Trophoblast cell (in vitro differentiated cells and primary cell): ENCODE measurements around the gene AACS.

Source experiments
- DNase-seq, 2 donors: peaks; one replicate each; pipeline ENCODE4 v3.0.0-alpha.2; 2016
- H2AFZ ChIP-seq: 2 replicates; pipeline ENCODE4 v1.6.1; 2013; ENCODE audit warnings: low read length, moderate library complexity, mild to moderate bottlenecking; ENCODE audit not compliant: insufficient read depth, poor library complexity
- H2AK5ac ChIP-seq: 2 replicates; pipeline ENCODE4 v1.6.1; 2013; ENCODE audit warnings: mild to moderate bottlenecking, low read length
- H2BK120ac ChIP-seq: 2 replicates; pipeline ENCODE4 v1.6.1; 2013; ENCODE audit warnings: low read length, mild to moderate bottlenecking, moderate library complexity; ENCODE audit not compliant: insufficient read depth, poor library complexity
- H2BK12ac ChIP-seq: 2 replicates; pipeline ENCODE4 v1.6.1; 2013; ENCODE audit warnings: mild to moderate bottlenecking, low read length, moderate library complexity
- H2BK5ac ChIP-seq: 2 replicates; pipeline ENCODE4 v1.6.1; 2013; ENCODE audit warnings: low read length, low read depth, moderate library complexity, mild to moderate bottlenecking; ENCODE audit not compliant: poor library complexity
- H3K14ac ChIP-seq: 2 replicates; pipeline ENCODE4 v1.6.1; 2013; ENCODE audit warnings: mild to moderate bottlenecking, low read length
- H3K18ac ChIP-seq: 2 replicates; pipeline ENCODE4 v1.6.1; 2013; ENCODE audit warnings: mild to moderate bottlenecking, low read length
- H3K23ac ChIP-seq: 2 replicates; pipeline ENCODE4 v1.6.1; 2013; ENCODE audit warnings: low read length
- H3K27ac ChIP-seq: 2 replicates; pipeline ENCODE4 v1.5.1; 2013; ENCODE audit warnings: low read depth, mild to moderate bottlenecking, inconsistent platforms, low read length, moderate library complexity
- H3K27me3 ChIP-seq: 2 replicates; pipeline ENCODE4 v1.6.1; 2013; ENCODE audit warnings: inconsistent platforms, mild to moderate bottlenecking, low read length, moderate library complexity; ENCODE audit not compliant: insufficient read depth
- H3K36me3 ChIP-seq, 2 experiments: 1 replicate in 1 of 2; 2 replicates in 1 of 2; pipeline ENCODE4 v1.6.1; 2013; ENCODE audit warnings: low read length in 2 of 2, mild to moderate bottlenecking in 2 of 2, moderate library complexity in 1 of 2; ENCODE audit not compliant: insufficient read depth in 2 of 2, control insufficient read depth in 1 of 2
- H3K4ac ChIP-seq: 2 replicates; pipeline ENCODE4 v1.6.1; 2013; ENCODE audit warnings: low read depth, mild to moderate bottlenecking, low read length, moderate library complexity
- H3K4me1 ChIP-seq, 2 experiments: 1 replicate in 1 of 2; 2 replicates in 1 of 2; pipeline ENCODE4 v1.6.1; 2013; ENCODE audit warnings: low read length in 2 of 2, mild to moderate bottlenecking in 2 of 2, moderate library complexity in 1 of 2; ENCODE audit not compliant: insufficient read depth in 2 of 2, control insufficient read depth in 1 of 2
- H3K4me2 ChIP-seq: 2 replicates; pipeline ENCODE4 v1.6.1; 2013; ENCODE audit warnings: inconsistent platforms, mild to moderate bottlenecking, low read length, moderate library complexity
- H3K4me3 ChIP-seq: 2 replicates; pipeline ENCODE4 v1.5.1; 2013; ENCODE audit warnings: mild to moderate bottlenecking, low read depth, low read length, inconsistent platforms
- H3K79me1 ChIP-seq: one replicate; pipeline ENCODE4 v1.6.1; 2013; ENCODE audit warnings: low read length
- H3K79me2 ChIP-seq: 2 replicates; pipeline ENCODE4 v1.6.1; 2013; ENCODE audit warnings: low read length, mild to moderate bottlenecking; ENCODE audit not compliant: control insufficient read depth, insufficient read depth, poor library complexity
- H3K9ac ChIP-seq: 2 replicates; pipeline ENCODE4 v1.6.1; 2013; ENCODE audit warnings: mild to moderate bottlenecking, low read length
- H3K9me3 ChIP-seq: 2 replicates; pipeline ENCODE4 v1.6.1; 2013; ENCODE audit warnings: low read depth, mild to moderate bottlenecking, control low read depth, inconsistent platforms, low read length; ENCODE audit not compliant: insufficient read depth
- H4K12ac ChIP-seq: 2 replicates; pipeline ENCODE4 v1.6.1; 2013; ENCODE audit warnings: low read depth, mild to moderate bottlenecking, low read length, moderate library complexity
- H4K8ac ChIP-seq: 2 replicates; pipeline ENCODE4 v1.6.1; 2013; ENCODE audit warnings: low read depth, mild to moderate bottlenecking, low read length, moderate library complexity
- H4K91ac ChIP-seq: one replicate; pipeline ENCODE4 v1.6.1; 2013; ENCODE audit warnings: low read depth, mild to moderate bottlenecking, low read length, moderate library complexity
- WGBS: extraction: QIAGEN DNeasy Blood & Tissue Kit; methylation state at CpG from one replicate; pipeline ENCODE4 v1.1.7; 2013; ENCODE audit warnings: missing lambda C conversion rate; ENCODE audit not compliant: insufficient read length, insufficient coverage; ENCODE audit errors: extremely low coverage; 5-methylcytosine and 5-hydroxymethylcytosine counted together

The AACS gene

GRCh38 chr12:125181107-125181506 is 115.9 kb downstream of the AACS start:
- Histone ChIP-seq H3K79me1 (no peaks in the 10 kb centered on the region), H2AK5ac (no peak overlapping the region), H3K9ac (no peak overlapping the region), H2BK120ac (no peak overlapping the region), H3K4me1 (peaks cover 7 to 10% of the 10 kb centered on the region in 2 experiments), H4K8ac (no peak overlapping the region), H3K23ac (no peak overlapping the region), H3K4me3 (no peak overlapping the region), H3K4ac (no peak overlapping the region), H3K4me2 (no peak overlapping the region), H3K27me3 (peaks cover 20% of the 10 kb centered on the region), H3K79me2 (no peaks in the 10 kb centered on the region), H3K27ac (no peak overlapping the region), H3K36me3 (no peaks in the 10 kb centered on the region), H3K9me3 (no peaks in the 10 kb centered on the region), H3K14ac (no peak overlapping the region), H2BK12ac (no peak overlapping the region), H4K12ac (no peak overlapping the region), H4K91ac (no peak overlapping the region), H2AFZ (no peak overlapping the region), H2BK5ac (no peak overlapping the region), H3K18ac (no peak overlapping the region)
- no peak for DNase-seq
- WGBS, result no CpG with 5 or more reads among the region's 1 CpG

GRCh38 chr12:125183187-125184067 is 118.2 kb downstream of the AACS start:
- H4K12ac ChIP-seq, result no peak overlapping the region
- WGBS, result no CpG with 5 or more reads among the region's 27 CpGs
- peaks cover 37% of the 10 kb centered on the region for H3K27me3 ChIP-seq

GRCh38 chr12:125184213-125184967 is 119.2 kb downstream of the AACS start:
- Histone ChIP-seq H3K79me1 (no peaks in the 10 kb centered on the region), H3K36me3 (no peaks in the 10 kb centered on the region), H4K12ac (no peak overlapping the region), H3K9me3 (no peaks in the 10 kb centered on the region), H4K91ac (no peak overlapping the region), H3K4ac (no peak overlapping the region), H4K8ac (no peak overlapping the region), H3K27me3 (peaks cover 44% of the 10 kb centered on the region), H3K27ac (no peak overlapping the region), H2AFZ (no peak overlapping the region), H2BK120ac (no peak overlapping the region), H2BK5ac (no peak overlapping the region), H3K4me2 (no peak overlapping the region), H2BK12ac (no peak overlapping the region), H3K4me3 (peak overlapping the region; percentile 32), H3K9ac (no peak overlapping the region), H3K23ac (no peak overlapping the region), H3K18ac (no peak overlapping the region), H3K79me2 (no peaks in the 10 kb centered on the region), H3K14ac (no peak overlapping the region), H2AK5ac (no peak overlapping the region), H3K4me1 (peaks cover 14 to 17% of the 10 kb centered on the region in 2 experiments)
- WGBS, result no CpG with 5 or more reads among the region's 16 CpGs
- DNase-seq, result no peak

More at GRCh38 chr12:125183187-125184067, 118.2 kb downstream of the AACS start:
- peak; percentile 41 to 86 for DNase-seq
- H3K4me1 ChIP-seq, result peaks cover 14 to 17% of the 10 kb centered on the region in 2 experiments
- H2BK5ac ChIP-seq, result no peak overlapping the region
- no peak overlapping the region for H3K9ac ChIP-seq
- H4K91ac ChIP-seq, result no peak overlapping the region
- H2AFZ ChIP-seq, result no peak overlapping the region
- H3K36me3 ChIP-seq, result no peaks in the 10 kb centered on the region
- H3K4me2 ChIP-seq, result peak overlapping the region; percentile 44
- no peak overlapping the region for H3K18ac ChIP-seq
- no peaks in the 10 kb centered on the region for H3K9me3 ChIP-seq
- H3K79me1 ChIP-seq, result no peaks in the 10 kb centered on the region
- no peaks in the 10 kb centered on the region for H3K79me2 ChIP-seq
- no peak overlapping the region for H2BK12ac ChIP-seq
- no peak overlapping the region for H4K8ac ChIP-seq
- no peak overlapping the region for H3K27ac ChIP-seq
- H3K14ac ChIP-seq, result no peak overlapping the region
- no peak overlapping the region for H3K4ac ChIP-seq
- H2AK5ac ChIP-seq, result no peak overlapping the region
- H3K4me3 ChIP-seq, result peak overlapping the region; percentile 32
- H2BK120ac ChIP-seq, result no peak overlapping the region
- H3K23ac ChIP-seq, result no peak overlapping the region

- no peak overlapping the region for H2AFZ ChIP-seq
- H3K23ac ChIP-seq, result no peak overlapping the region
- H4K91ac ChIP-seq, result no peak overlapping the region
- WGBS, result no CpG with 5 or more reads among the region's 21 CpGs
- no peaks in the 10 kb centered on the region for H3K79me1 ChIP-seq
- H3K18ac ChIP-seq, result no peak overlapping the region
- peaks cover 53% of the 10 kb centered on the region for H3K27me3 ChIP-seq
- H3K4ac ChIP-seq, result no peak overlapping the region
- no peak overlapping the region for H2AK5ac ChIP-seq
- DNase-seq, result no peak
- peaks cover 14 to 17% of the 10 kb centered on the region in 2 experiments for H3K4me1 ChIP-seq
- no peak overlapping the region for H2BK5ac ChIP-seq
- no peak overlapping the region for H2BK12ac ChIP-seq
- no peak overlapping the region for H3K14ac ChIP-seq
- no peak overlapping the region for H2BK120ac ChIP-seq
- no peaks in the 10 kb centered on the region for H3K36me3 ChIP-seq
- no peak overlapping the region for H4K12ac ChIP-seq
- H4K8ac ChIP-seq, result no peak overlapping the region
- H3K4me3 ChIP-seq, result peak overlapping the region; percentile 44
- H3K79me2 ChIP-seq, result no peaks in the 10 kb centered on the region
- H3K9me3 ChIP-seq, result no peaks in the 10 kb centered on the region
- no peak overlapping the region for H3K9ac ChIP-seq
- peak overlapping the region; percentile 90 for H3K4me2 ChIP-seq
- H3K27ac ChIP-seq, result no peak overlapping the region
These were observed 120.1 kb downstream of the AACS start for GRCh38 chr12:125185311-125185739.
